GM12891 (cell line): ENCODE measurements around the gene SELP.

Experiments used
- DNase-seq: peaks from one replicate; pipeline ENCODE4 v3.0.0; 2011; ENCODE audit warnings: low spot score; ENCODE audit not compliant: insufficient read length
- FAIRE-seq: peaks from 2 replicates; lab custom pipeline; 2011; peaks lifted over from hg19 to GRCh38; lab: Jason Lieb, UNC
- PAX5 ChIP-seq: IDR thresholded peaks from 2 replicates; pipeline ENCODE4 v1.6.1; 2011; ENCODE audit warnings: low read length, moderate library complexity, mild to moderate bottlenecking; ENCODE audit not compliant: insufficient read depth, severe bottlenecking
- POLR2A ChIP-seq: IDR thresholded peaks from 2 replicates; pipeline ENCODE4 v1.6.1; 2011; ENCODE audit warnings: low read depth, low read length, control low read depth
- POLR2AphosphoS5 ChIP-seq: IDR thresholded peaks from 2 replicates; pipeline ENCODE4 v1.6.1; 2011; ENCODE audit warnings: low read depth, low read length, control low read depth
- POU2F2 ChIP-seq: IDR thresholded peaks from 2 replicates; pipeline ENCODE4 v1.6.1; 2011; ENCODE audit warnings: low read depth, mild to moderate bottlenecking, control low read depth, low read length, moderate library complexity
- SPI1 ChIP-seq: IDR thresholded peaks from 2 replicates; pipeline ENCODE4 v1.6.1; 2011; ENCODE audit warnings: low read depth, low read length, control low read depth
- TAF1 ChIP-seq: IDR thresholded peaks from 2 replicates; pipeline ENCODE4 v1.6.1; 2011; ENCODE audit warnings: low read depth, low read length, control low read depth

Gene SELP

DNA sequence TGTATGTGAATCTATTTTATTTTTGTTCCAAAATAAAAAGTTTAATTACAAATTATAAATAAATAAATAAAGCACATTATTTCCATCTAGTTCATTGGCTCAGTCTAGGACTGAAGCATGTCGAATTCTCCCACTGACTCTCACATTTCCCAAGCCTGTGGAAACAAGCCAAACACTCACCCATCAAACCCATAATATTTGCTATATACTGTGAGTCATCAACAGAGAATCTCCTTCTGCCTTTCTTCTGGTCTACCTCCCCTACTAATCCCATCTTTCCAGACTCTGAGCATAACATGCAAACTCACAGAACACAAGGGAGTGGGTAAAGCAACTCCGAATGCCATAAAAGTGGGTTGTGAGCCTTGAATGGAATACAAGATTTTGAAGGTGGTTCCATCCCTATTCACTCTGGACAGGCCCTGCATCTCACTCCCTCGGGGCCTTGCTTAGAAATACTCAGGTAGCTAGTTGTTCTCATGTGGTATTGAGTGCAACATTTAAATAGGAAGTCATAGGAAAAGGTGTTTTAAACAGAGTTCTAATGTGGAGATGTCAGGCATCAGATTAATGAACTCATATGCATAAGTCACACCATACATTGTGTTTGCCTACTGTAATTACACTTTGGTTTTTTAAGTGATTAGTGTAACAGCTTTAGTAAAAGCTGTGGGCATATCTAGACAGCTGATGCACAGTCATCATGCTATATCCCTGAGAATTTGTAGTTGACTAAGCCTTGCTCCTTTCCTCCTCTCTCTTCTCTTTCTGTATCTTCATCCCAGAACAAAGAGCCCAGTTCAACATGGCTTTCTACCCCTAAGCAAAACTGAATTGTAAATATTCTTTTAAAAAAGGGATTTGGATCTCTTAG, 90.7 kb downstream of the SELP start:
- DNase-seq: no peak
- TF ChIP-seq SPI1 (no peak), POLR2A (no peak), TAF1 (no peak), POU2F2 (no peak), POLR2AphosphoS5 (no peak), PAX5 (no peak)
- no peak for FAIRE-seq
